Sigmoid colon (tissue), 4 donors: ENCODE data around the gene ALCAM.

Source experiments
- CTCF ChIP-seq, 4 experiments: fragments of 450-650 bp in 3 of 4; fragments of 200-600 bp in 1 of 4; IDR thresholded peaks; one replicate each; pipeline ENCODE4 v1.5.1; 2016 to 2019; ENCODE audit warnings: antibody characterized with exemption in 4 of 4, mild to moderate bottlenecking in 3 of 4, moderate library complexity in 2 of 4
- EP300 ChIP-seq, 4 donors: sonication (generic); formaldehyde crosslinking; IDR thresholded peaks; one replicate each; pipeline ENCODE4 v1.6.1; 2017; ENCODE audit warnings: antibody characterized with exemption in 4 of 4
- POLR2A ChIP-seq, 2 donors: fragments of 450-650 bp; IDR thresholded peaks; one replicate each; pipeline ENCODE4 v1.6.1; 2016; ENCODE audit warnings: antibody characterized with exemption in 2 of 2, mild to moderate bottlenecking in 2 of 2, moderate library complexity in 2 of 2
- POLR2AphosphoS5 ChIP-seq, 4 donors: sonication (generic); formaldehyde crosslinking; IDR thresholded peaks; one replicate each; pipeline ENCODE4 v1.6.1; 2017; ENCODE audit warnings: antibody characterized with exemption in 4 of 4

GRCh38 chr3:105375750-105376511 is 9.2 kb downstream of the ALCAM start:
- TF ChIP-seq CTCF (IDR thresholded peaks at IDR 0.05), result no peak
- no peak for TF ChIP-seq EP300 (IDR thresholded peaks at IDR 0.05)
- TF ChIP-seq POLR2A (IDR thresholded peaks at IDR 0.05), result no peak
- TF ChIP-seq POLR2AphosphoS5 (IDR thresholded peaks at IDR 0.05), result no peak
